Tibial nerve (tissue), 4 donors: ENCODE results near the gene OR1M1. TPM values are rescaled to one million over a fixed set of nuclear protein-coding genes. Genes with fewer than 3 reads are reported as not detected.
"Not testable (repeated sequence)": the region's sequence is repeated elsewhere in the genome, so short reads cannot be mapped to it uniquely, and the experiment has no call there.

Source experiments
- DNase-seq, 2 donors: peaks; one replicate each; pipeline ENCODE4 v3.0.0-alpha.2; 2019; ENCODE audit warnings: low spot score in 2 of 2
- H3K27ac ChIP-seq, 4 donors: fragments of 200-600 bp; sonication (generic) in 3 of 4; one replicate each; pipeline ENCODE4 v1.5.1; 2017 to 2019; ENCODE audit warnings: mild to moderate bottlenecking in 1 of 4
- H3K27me3 ChIP-seq, 2 donors: fragments of 200-600 bp; sonication (generic) in 1 of 2; one replicate each; pipeline versions ENCODE4 v1.5.1 to v1.6.0; 2017 to 2019
- H3K36me3 ChIP-seq, 3 donors: fragments of 200-600 bp; sonication (generic); one replicate each; pipeline ENCODE4 v1.5.1; 2018 to 2019
- H3K4me1 ChIP-seq, 4 donors: fragments of 200-600 bp; sonication (generic) in 3 of 4; one replicate each; pipeline ENCODE4 v1.5.1; 2017 to 2019
- H3K4me3 ChIP-seq, 4 donors: fragments of 200-600 bp; sonication (generic) in 3 of 4; one replicate each; pipeline ENCODE4 v1.5.1; 2017 to 2019; ENCODE audit warnings: mild to moderate bottlenecking in 1 of 4, moderate library complexity in 1 of 4
- H3K9me3 ChIP-seq, 4 donors: fragments of 200-600 bp; sonication (generic) in 3 of 4; one replicate each; pipeline ENCODE4 v1.5.1; 2017 to 2019
- CTCF ChIP-seq, 5 experiments: fragments of 200-600 bp in 3 of 5; fragments of 450-650 bp in 2 of 5; sonication (generic) in 3 of 5; IDR thresholded peaks; one replicate each; pipeline ENCODE4 v1.5.1; 2016 to 2019; ENCODE audit warnings: antibody characterized with exemption in 5 of 5, mild to moderate bottlenecking in 3 of 5, moderate library complexity in 2 of 5
- EP300 ChIP-seq, 2 donors: sonication (generic); formaldehyde crosslinking; IDR thresholded peaks; one replicate each; pipeline ENCODE4 v1.6.1; 2017; ENCODE audit warnings: antibody characterized with exemption in 2 of 2, mild to moderate bottlenecking in 1 of 2
- POLR2A ChIP-seq, 2 donors: fragments of 450-650 bp; IDR thresholded peaks; one replicate each; pipeline ENCODE4 v1.6.1; 2017; ENCODE audit warnings: antibody characterized with exemption in 2 of 2, mild to moderate bottlenecking in 2 of 2, moderate library complexity in 2 of 2
- WGBS, 2 donors: methylation state at CpG; one replicate each; pipeline ENCODE4 v1.1.5; 2018; 5-methylcytosine and 5-hydroxymethylcytosine counted together
- total RNA-seq, 4 donors: library from RNA; depleted of rRNA; stranded (reverse); fragments of >200 nt; gene quantifications; one replicate each; pipeline ENCODE4 v1.1.0, GENCODE V29; 2016

OR1M1 gene
- total RNA-seq, 4 donors from 2014 or later, result 0.22 TPM; not detected in 3

- Histone ChIP-seq H3K4me3 (no peak overlapping the region), H3K4me1 (no peaks in the 10 kb centered on the region), H3K27ac (no peak overlapping the region), H3K27me3 (no peaks in the 10 kb centered on the region), H3K9me3 (no peaks in the 10 kb centered on the region), H3K36me3 (no peaks in the 10 kb centered on the region)
- no peak for DNase-seq
- 71 to 81% methylated on average over 5 of the region's 5 CpGs for WGBS, 2 donors
- TF ChIP-seq EP300 (IDR thresholded peaks at IDR 0.05) (no peak), CTCF (IDR thresholded peaks at IDR 0.05) (no peak), POLR2A (IDR thresholded peaks at IDR 0.05) (no peak)
Observed at GRCh38 chr19:9043524-9043923, 43.3 kb upstream of the OR1M1 start.

- H3K36me3 ChIP-seq, result no peaks in the 10 kb centered on the region
- TF ChIP-seq EP300 (IDR thresholded peaks at IDR 0.05) (no peak), CTCF (IDR thresholded peaks at IDR 0.05) (no peak), POLR2A (IDR thresholded peaks at IDR 0.05) (no peak)
- H3K27ac ChIP-seq, result no peak overlapping the region
- no peaks in the 10 kb centered on the region for H3K27me3 ChIP-seq
- WGBS, 2 donors, result 66 to 82% methylated on average over 3 of the region's 3 CpGs
- DNase-seq, result no peak
- H3K4me1 ChIP-seq, result no peaks in the 10 kb centered on the region
- peaks cover 0 to under 1% (median 0%) of the 10 kb centered on the region in 4 donors for H3K9me3 ChIP-seq
- no peak overlapping the region for H3K4me3 ChIP-seq
Observed at GRCh38 chr19:9044449-9044848, 42.4 kb upstream of the OR1M1 start.

- WGBS, 2 donors, result 55 to 58% methylated on average over 4 of the region's 4 CpGs
- no peaks in the 10 kb centered on the region for H3K4me1 ChIP-seq
- DNase-seq, result no peak
Observed at GRCh38 chr19:9046694-9047093, 40.2 kb upstream of the OR1M1 start.

GRCh38 chr19:9052894-9053293 lies 34.0 kb upstream of the OR1M1 start:
- 85 to 91% methylated on average over 4 of the region's 4 CpGs for WGBS, 2 donors

More at GRCh38 chr19:9046694-9047093, 40.2 kb upstream of the OR1M1 start:
- TF ChIP-seq POLR2A (IDR thresholded peaks at IDR 0.05) (no peak), CTCF (IDR thresholded peaks at IDR 0.05) (no peak), EP300 (IDR thresholded peaks at IDR 0.05) (no peak)
- Histone ChIP-seq H3K27me3 (no peaks in the 10 kb centered on the region), H3K9me3 (peaks cover 0 to 5% (median 0%) of the 10 kb centered on the region in 4 donors), H3K36me3 (no peaks in the 10 kb centered on the region), H3K27ac (no peak overlapping the region), H3K4me3 (no peak overlapping the region)

GRCh38 chr19:9053674-9054073 lies 33.2 kb upstream of the OR1M1 start:
- not testable (repeated sequence) for H3K4me1 ChIP-seq, H3K4me3 ChIP-seq, DNase-seq, H3K9me3 ChIP-seq, H3K36me3 ChIP-seq, H3K27ac ChIP-seq, H3K27me3 ChIP-seq
- WGBS, 2 donors, result 94 to 97% methylated on average over 6 of the region's 6 CpGs

More at GRCh38 chr19:9052894-9053293, 34.0 kb upstream of the OR1M1 start:
- Histone ChIP-seq H3K4me3 (no peak overlapping the region), H3K27me3 (no peaks in the 10 kb centered on the region), H3K27ac (no peak overlapping the region), H3K4me1 (no peaks in the 10 kb centered on the region), H3K9me3 (peaks cover 0 to 5% (median 0%) of the 10 kb centered on the region in 4 donors), H3K36me3 (no peaks in the 10 kb centered on the region)
- TF ChIP-seq POLR2A (IDR thresholded peaks at IDR 0.05), result no peak
- TF ChIP-seq CTCF (IDR thresholded peaks at IDR 0.05), result no peak
- TF ChIP-seq EP300 (IDR thresholded peaks at IDR 0.05), result no peak
- DNase-seq, result no peak

GRCh38 chr19:9054207-9054606 lies 32.7 kb upstream of the OR1M1 start:
- no peak for TF ChIP-seq CTCF (IDR thresholded peaks at IDR 0.05)
- TF ChIP-seq EP300 (IDR thresholded peaks at IDR 0.05), result no peak
- TF ChIP-seq POLR2A (IDR thresholded peaks at IDR 0.05), result no peak
- no peak for DNase-seq

More at GRCh38 chr19:9054207-9054606, 32.7 kb upstream of the OR1M1 start:
- 91 to 93% methylated on average over 8 of the region's 8 CpGs for WGBS, 2 donors
- Histone ChIP-seq H3K9me3 (peaks cover 0 to 5% (median 0%) of the 10 kb centered on the region in 4 donors), H3K27me3 (no peaks in the 10 kb centered on the region), H3K36me3 (no peaks in the 10 kb centered on the region), H3K4me1 (no peaks in the 10 kb centered on the region), H3K4me3 (no peak overlapping the region), H3K27ac (no peak overlapping the region)
